EL (cell line): ENCODE data around the gene SVBP.

ENCODE experiments used
- DNase-seq: peaks from one replicate; pipeline ENCODE4 v3.0.0-alpha.2; 2016

Gene SVBP

GRCh38 chr1:42759114-42759513 is 58.1 kb downstream of the SVBP start:
- DNase-seq, result no peak

- no peak for DNase-seq
Measured at GRCh38 chr1:42758641-42759040, 58.6 kb downstream of the SVBP start.

GRCh38 chr1:42757892-42758275 is 59.3 kb downstream of the SVBP start:
- no peak for DNase-seq
